K562 (cell line): Measurements from ENCODE around the gene SFXN5. TPM values are rescaled to one million over a fixed set of nuclear protein-coding genes. Genes with fewer than 3 reads are reported as not detected.
A peak's percentile ranks its signal among the peaks of the same experiment; 100 is the strongest.

Experiments used
- ATAC-seq: fragments of 200-7000 bp; cut with Tn5 transposase; 3 replicates; pipeline ENCODE4 v1.9.1; 2020; ENCODE audit warnings: moderate library complexity
- BruUV-seq: library from RNA; stranded (reverse); fragments of 400-500 nt; replicated peaks from 2 replicates; lab custom pipeline; 2021; lab: Mats Ljungman, UMichigan
- CTCF ChIA-PET: fragments of 300-600 bp; formaldehyde crosslinking; extraction: SDS; loops from one replicate; lab custom pipeline; 2021; ENCODE audit warnings: low intra/inter-chr PET ratio; lab: Yijun Ruan, JAX
- POLR2A ChIA-PET: fragments of 300-600, 350-650 bp; sonication (Branson Sonifier 250); formaldehyde crosslinking; extraction: SDS; loops from one replicate; lab custom pipeline; 2021; ENCODE audit warnings: antibody characterized with exemption, inconsistent platforms; lab: Yijun Ruan, JAX
- DNase-seq, 4 experiments: peaks; one replicate each; pipeline versions ENCODE4 v3.0.0 to v3.0.0-alpha.2; 2011 to 2018; ENCODE audit warnings: low spot score in 3 of 4, mixed read lengths in 3 of 4; ENCODE audit errors: extremely low read depth in 1 of 4
- FAIRE-seq: peaks from 2 replicates; lab custom pipeline; 2011; peaks lifted over from hg19 to GRCh38; lab: Jason Lieb, UNC
- H2AFZ ChIP-seq: 2 replicates; pipeline ENCODE4 v1.6.0; 2011; ENCODE audit warnings: low read depth, low read length, control low read depth, inconsistent platforms
- H3K27ac ChIP-seq: fragments of 200-600 bp; 3 replicates; pipeline ENCODE4 v1.8.0; 2011; ENCODE audit warnings: low read depth, mild to moderate bottlenecking, control low read depth, inconsistent platforms, low read length, moderate library complexity, mixed read lengths; ENCODE audit errors: extremely low read depth
- H3K27me3 ChIP-seq, 2 experiments: fragments of 300-600 bp in 1 of 2; 2 replicates in 1 of 2; 3 replicates in 1 of 2; pipeline versions ENCODE4 v1.6.0 to v1.8.0; 2011; ENCODE audit warnings: inconsistent platforms in 2 of 2, low read length in 2 of 2, mild to moderate bottlenecking in 1 of 2, mixed read lengths in 1 of 2, moderate library complexity in 1 of 2; ENCODE audit not compliant: control insufficient read depth in 2 of 2, insufficient read depth in 2 of 2
- H3K36me3 ChIP-seq: fragments of 300-600 bp; 3 replicates; pipeline ENCODE4 v1.8.0; 2011; ENCODE audit warnings: mild to moderate bottlenecking, low read length, inconsistent platforms; ENCODE audit not compliant: control insufficient read depth, insufficient read depth
- H3K4me1 ChIP-seq, 2 experiments: fragments of 200-600 bp in 1 of 2; replicated peaks in 1 of 2; 2 replicates in 1 of 2; 3 replicates in 1 of 2; pipeline versions ENCODE4 v1.5.1 to v1.8.0; 2011; ENCODE audit warnings: inconsistent platforms in 2 of 2, low read length in 2 of 2, mild to moderate bottlenecking in 1 of 2, mixed read lengths in 1 of 2, moderate library complexity in 1 of 2; ENCODE audit not compliant: control insufficient read depth in 2 of 2, insufficient read depth in 2 of 2
- H3K4me2 ChIP-seq: 2 replicates; pipeline ENCODE4 v1.6.1; 2011; ENCODE audit warnings: low read length, control low read depth, inconsistent platforms, mixed read lengths; ENCODE audit not compliant: insufficient read depth
- H3K4me3 ChIP-seq: fragments of 200-600 bp; sonication (generic), shearing (Covaris generic); 2 replicates; pipeline ENCODE4 v1.5.1; 2016; ENCODE audit warnings: control low read depth, inconsistent platforms
- H3K79me2 ChIP-seq: fragments of 200-600 bp; 3 replicates; pipeline ENCODE4 v1.8.0; 2011; ENCODE audit warnings: low read length, inconsistent platforms; ENCODE audit not compliant: control insufficient read depth, insufficient read depth
- H3K9ac ChIP-seq, 2 experiments: 2 replicates each; pipeline versions ENCODE4 v1.6.0 to v1.6.1; 2011; ENCODE audit warnings: low read depth in 2 of 2, low read length in 2 of 2, control low read depth in 1 of 2, inconsistent platforms in 1 of 2, mild to moderate bottlenecking in 1 of 2, mixed read lengths in 1 of 2; ENCODE audit not compliant: insufficient read depth in 1 of 2
- H3K9me1 ChIP-seq: one replicate; pipeline ENCODE4 v1.6.0; 2011; ENCODE audit warnings: inconsistent platforms, mild to moderate bottlenecking, low read length, moderate library complexity; ENCODE audit not compliant: control insufficient read depth, insufficient read depth
- H3K9me3 ChIP-seq: replicated peaks from 2 replicates; pipeline ENCODE4 v1.5.1; 2011; ENCODE audit warnings: low read depth, low read length, inconsistent platforms; ENCODE audit not compliant: control insufficient read depth, insufficient read depth
- H4K20me1 ChIP-seq: replicated peaks from 2 replicates; pipeline ENCODE4 v1.6.1; 2011; ENCODE audit warnings: low read length, inconsistent platforms, mixed read lengths; ENCODE audit not compliant: control insufficient read depth, insufficient read depth
- CBX2 ChIP-seq: fragments of 200-600 bp; sonication (generic); IDR thresholded peaks from one replicate; pipeline ENCODE4 v1.6.1; 2012; ENCODE audit warnings: mild to moderate bottlenecking, low read length, inconsistent platforms; ENCODE audit not compliant: insufficient read depth, poor library complexity, severe bottlenecking
- CREB1 ChIP-seq, 2 experiments: sonication (generic) in 1 of 2; formaldehyde crosslinking in 1 of 2; IDR thresholded peaks; 2 replicates each; pipeline versions ENCODE4 v1.6.1 to v1.8.0; 2012 to 2022; ENCODE audit warnings: inconsistent platforms in 1 of 2, mild to moderate bottlenecking in 1 of 2, missing genetic modification reagents in 1 of 2, moderate library complexity in 1 of 2
- KDM1A ChIP-seq, 2 experiments: fragments of 450-650 bp; IDR thresholded peaks; 2 replicates each; pipeline ENCODE4 v1.6.1; 2016; ENCODE audit warnings: mild to moderate bottlenecking in 2 of 2
- KDM4B ChIP-seq, 2 experiments: fragments of 450-650 bp in 1 of 2; sonication (generic) in 1 of 2; IDR thresholded peaks; 2 replicates each; pipeline ENCODE4 v1.6.1; 2016 to 2017; ENCODE audit warnings: borderline replicate concordance in 2 of 2, antibody characterized with exemption in 1 of 2, low read depth in 1 of 2, mild to moderate bottlenecking in 1 of 2
- MAFF ChIP-seq: IDR thresholded peaks from 2 replicates; pipeline ENCODE4 v1.6.1; 2012; ENCODE audit warnings: low read length, improper control_type of control experiment
- NCOA1 ChIP-seq: fragments of 450-650 bp; IDR thresholded peaks from 2 replicates; pipeline ENCODE4 v1.6.1; 2016; ENCODE audit warnings: low read depth
- ZBTB17 ChIP-seq: fragments of 450-650 bp; formaldehyde crosslinking; IDR thresholded peaks from 2 replicates; pipeline ENCODE4 v1.4.0; 2020; ENCODE audit warnings: mild to moderate bottlenecking
- ZNF444 ChIP-seq: fragments of 250-450 bp; sonication (Bioruptor Pico); IDR thresholded peaks from 2 replicates; pipeline ENCODE4 v1.4.0; 2020; ENCODE audit warnings: mild to moderate bottlenecking, moderate library complexity
- WGBS: fragments of 100-300 bp; shearing (Covaris generic); methylation state at CpG from one replicate; pipeline ENCODE4 v1.1.6; 2016; ENCODE audit warnings: low coverage, mixed read lengths; ENCODE audit not compliant: insufficient coverage; ENCODE audit errors: missing lambda C conversion rate; 5-methylcytosine and 5-hydroxymethylcytosine counted together
- in situ Hi-C: fragments of 300-500 bp; cut with MboI; formaldehyde crosslinking; loops from 4 replicates; pipeline ENCODE4 v1.15.0; 2018; ENCODE audit warnings: inconsistent platforms, mixed read lengths
- intact Hi-C: fragments of 100-400 bp; cut with micrococcal nuclease; formaldehyde crosslinking; loops from 2 replicates; pipeline ENCODE4 v1.14.2; 2022
- polyA plus RNA-seq, 8 experiments: library from polyadenylated mRNA; depleted of rRNA in 4 of 8; stranded (reverse) in 5 of 8; unstranded in 3 of 8; fragments of >200 nt; fragmentation: Nextera tagmentation in 2 of 8; fragmentation: Illumina TruSeq in 1 of 8; extraction: Ambion mirVana in 2 of 8; extraction: Trizol in 1 of 8; gene quantifications; 2 replicates each; pipeline versions ENCODE4 v1.2.1 to v1.2.3, GENCODE V29; 2011 to 2014; ENCODE audit warnings: inconsistent platforms in 1 of 8, missing spikeins in 1 of 8
- total RNA-seq, 7 experiments: library from RNA; depleted of rRNA in 6 of 7; stranded (reverse); fragments of >200 nt in 6 of 7; fragmentation: Illumina TruSeq in 2 of 7; extraction: Trizol in 2 of 7; gene quantifications; 2 replicates each; pipeline versions ENCODE4 v1.2.1 to v1.2.3, GENCODE V29; 2011 to 2021; ENCODE audit warnings: low replicate concordance in 1 of 7
- TF ChIP-seq, protein P1 (sequence below): fragments of 450-650 bp; conservative IDR thresholded peaks from 2 replicates; pipeline ENCODE4 v1.6.1; 2016; ENCODE audit warnings: missing genetic modification characterization, low read depth, mild to moderate bottlenecking, missing compliant biosample characterization, moderate library complexity
- TF ChIP-seq, protein P2 (sequence below): fragments of 450-650 bp; conservative IDR thresholded peaks from 2 replicates; pipeline ENCODE4 v1.6.1; 2016; ENCODE audit warnings: missing genetic modification characterization, low read depth, mild to moderate bottlenecking, control low read depth, missing compliant biosample characterization

The SFXN5 gene
- total and polyA plus RNA-seq, 9 of the 15 experiments (the other 6 are each of a cell fraction or from before 2014, with no cell fraction given), result 8.3 to 22.6 (median 16.0) TPM

GRCh38 chr2:72915320-72915906 lies 156.1 kb downstream of the SFXN5 start:
- in situ Hi-C loops (no loop called here), intact Hi-C loops (no loop called here)
- WGBS, result 16% methylated on average over 20 of the region's 26 CpGs
- no peak for DNase-seq
- H3K79me2 ChIP-seq, result no peaks in the 10 kb centered on the region
- no TSS peak for BruUV-seq
- H3K4me3 ChIP-seq, result no peak overlapping the region
- H3K9me1 ChIP-seq, result no peaks in the 10 kb centered on the region
- H3K36me3 ChIP-seq, result no peaks in the 10 kb centered on the region
- H3K9ac ChIP-seq, result no peak overlapping the region
- H3K27me3 ChIP-seq, result peaks cover 56 to 62% of the 10 kb centered on the region in 2 experiments
- no peak overlapping the region for H3K4me2 ChIP-seq
- FAIRE-seq, result no peak
- no peak overlapping the region for H2AFZ ChIP-seq
- ATAC-seq, result no peak
- TF ChIP-seq CBX2 (peak; percentile 55), CREB1 (IDR thresholded peaks at IDR 0.05) (no peak), CREB1 (CRISPR knock-in tag; IDR thresholded peaks at IDR 0.05) (no peak)
- no peak overlapping the region for H3K27ac ChIP-seq
- peaks cover 0 to 46% of the 10 kb centered on the region in 2 experiments; a peak in 3 of 5 replicates for H3K4me1 ChIP-seq
- peaks cover 26% of the 10 kb centered on the region; the same call in 1 of the 2 replicates for H4K20me1 ChIP-seq
- POLR2A ChIA-PET, result interaction anchor here (0.6 to 1.2 kb wide), 2 partner anchors 8 to 169 kb away, joined by 3 read pairs; no protein-coding TSS in a partner anchor
- no peaks in the 10 kb centered on the region for H3K9me3 ChIP-seq
- CTCF ChIA-PET, result no interaction called here

GRCh38 chr2:72914589-72915319 lies 156.8 kb downstream of the SFXN5 start:
- whole genome bisulfite sequencing, result under 1% methylated on average over 16 of the region's 17 CpGs
- Histone ChIP-seq H3K9me1 (no peaks in the 10 kb centered on the region), H3K36me3 (no peaks in the 10 kb centered on the region), H3K4me2 (no peak overlapping the region), H3K4me1 (peaks cover 0 to 40% of the 10 kb centered on the region in 2 experiments; a peak in 3 of 5 replicates), H2AFZ (no peak overlapping the region), H3K9me3 (no peaks in the 10 kb centered on the region), H3K27ac (no peak overlapping the region), H3K27me3 (peaks cover 50 to 58% of the 10 kb centered on the region in 2 experiments), H3K79me2 (no peaks in the 10 kb centered on the region), H4K20me1 (peaks cover 24% of the 10 kb centered on the region; the same call in 1 of the 2 replicates), H3K4me3 (no peak overlapping the region), H3K9ac (0 out of 4 replicates have a peak overlapping the region, but pooled peaks of 1 of the 2 experiments have one; percentile 39)
- BruUV-seq, result no TSS peak
- in situ Hi-C loops, result no loop called here
- ChIA-PET POLR2A (interaction anchor here (0.6 to 1.2 kb wide), 2 partner anchors 8 to 170 kb away, joined by 3 read pairs; no protein-coding TSS in a partner anchor), CTCF (no interaction called here)
- DNase-seq (no peak), ATAC-seq (no peak), FAIRE-seq (peak; percentile 48)
- intact Hi-C loops, result no loop called here
- TF ChIP-seq MAFF, result no peak
- no peak for TF ChIP-seq KDM4B (IDR thresholded peaks at IDR 0.05; ENCODE audit: borderline replicate concordance in 2 of 2, low read depth in 1 of 2)
- TF ChIP-seq NCOA1, result no peak
- TF ChIP-seq KDM1A (IDR thresholded peaks at IDR 0.05), result peak in 1 of 2 experiments; percentile 48; a peak in 1 of 4 replicates
- TF ChIP-seq, protein P1, sequence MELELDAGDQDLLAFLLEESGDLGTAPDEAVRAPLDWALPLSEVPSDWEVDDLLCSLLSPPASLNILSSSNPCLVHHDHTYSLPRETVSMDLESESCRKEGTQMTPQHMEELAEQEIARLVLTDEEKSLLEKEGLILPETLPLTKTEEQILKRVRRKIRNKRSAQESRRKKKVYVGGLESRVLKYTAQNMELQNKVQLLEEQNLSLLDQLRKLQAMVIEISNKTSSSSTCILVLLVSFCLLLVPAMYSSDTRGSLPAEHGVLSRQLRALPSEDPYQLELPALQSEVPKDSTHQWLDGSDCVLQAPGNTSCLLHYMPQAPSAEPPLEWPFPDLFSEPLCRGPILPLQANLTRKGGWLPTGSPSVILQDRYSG (tag), result no peak
- TF ChIP-seq, protein P2, sequence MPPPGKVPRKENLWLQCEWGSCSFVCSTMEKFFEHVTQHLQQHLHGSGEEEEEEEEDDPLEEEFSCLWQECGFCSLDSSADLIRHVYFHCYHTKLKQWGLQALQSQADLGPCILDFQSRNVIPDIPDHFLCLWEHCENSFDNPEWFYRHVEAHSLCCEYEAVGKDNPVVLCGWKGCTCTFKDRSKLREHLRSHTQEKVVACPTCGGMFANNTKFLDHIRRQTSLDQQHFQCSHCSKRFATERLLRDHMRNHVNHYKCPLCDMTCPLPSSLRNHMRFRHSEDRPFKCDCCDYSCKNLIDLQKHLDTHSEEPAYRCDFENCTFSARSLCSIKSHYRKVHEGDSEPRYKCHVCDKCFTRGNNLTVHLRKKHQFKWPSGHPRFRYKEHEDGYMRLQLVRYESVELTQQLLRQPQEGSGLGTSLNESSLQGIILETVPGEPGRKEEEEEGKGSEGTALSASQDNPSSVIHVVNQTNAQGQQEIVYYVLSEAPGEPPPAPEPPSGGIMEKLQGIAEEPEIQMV (tag), result no peak
- TF ChIP-seq ZNF444 (CRISPR knock-in tag), result 0 out of 2 replicates have a peak, but pooled peaks have one; percentile 30
- no peak for TF ChIP-seq ZBTB17 (CRISPR knock-in tag)
